NT2/D1 (cell line): ENCODE measurements around the gene REG4.

Experiments
- YY1 ChIP-seq: IDR thresholded peaks from 2 replicates; pipeline ENCODE4 v1.6.1; 2011; ENCODE audit not compliant: insufficient read length, insufficient read depth
- ZNF274 ChIP-seq: IDR thresholded peaks from 2 replicates; pipeline ENCODE4 v1.6.1; 2011; ENCODE audit warnings: mild to moderate bottlenecking, low read depth, low read length

GRCh38 chr1:119794876-119795240 lies 16.4 kb downstream of the REG4 start:
- TF ChIP-seq YY1 (no peak), ZNF274 (no peak)
